HG02870 (cell line): ENCODE data around the gene SESN3.
"Not testable (repeated sequence)": the region's sequence is repeated elsewhere in the genome, so short reads cannot be mapped to it uniquely, and the experiment has no call there.

ENCODE experiments used
- ATAC-seq: cut with Tn5 transposase; IDR thresholded peaks from one replicate; pipeline ENCODE4 v1.9.1; 2021; ENCODE audit warnings: mild to moderate bottlenecking, moderate library complexity; ENCODE audit not compliant: unreplicated experiment

The SESN3 gene

GRCh38 chr11:95252586-95252985 lies 21.6 kb upstream of the SESN3 start:
- no peak for ATAC-seq

- ATAC-seq, result not testable (repeated sequence)
Measured at GRCh38 chr11:95251896-95252295, 20.9 kb upstream of the SESN3 start.

GRCh38 chr11:95248666-95249467 lies 17.9 kb upstream of the SESN3 start:
- peak; percentile 93 for ATAC-seq

- no peak for ATAC-seq
Measured at GRCh38 chr11:95247883-95248282, 16.9 kb upstream of the SESN3 start.

- no peak for ATAC-seq
Measured at GRCh38 chr11:95247127-95247684, 16.2 kb upstream of the SESN3 start.

- no peak for ATAC-seq
Measured at GRCh38 chr11:95245581-95245980, 14.6 kb upstream of the SESN3 start.

GRCh38 chr11:95245038-95245437 lies 14.0 kb upstream of the SESN3 start:
- ATAC-seq, result no peak

- ATAC-seq, result no peak
Measured at GRCh38 chr11:95243673-95244072, 12.7 kb upstream of the SESN3 start.

GRCh38 chr11:95242845-95243605 lies 12.0 kb upstream of the SESN3 start:
- no peak for ATAC-seq

GRCh38 chr11:95242091-95242844 lies 11.3 kb upstream of the SESN3 start:
- ATAC-seq, result peak; percentile 41

GRCh38 chr11:95241681-95242081 lies 10.7 kb upstream of the SESN3 start:
- peak; percentile 86 for ATAC-seq

- ATAC-seq, result no peak
Measured at GRCh38 chr11:95239871-95240649, 9.1 kb upstream of the SESN3 start.

GRCh38 chr11:95232666-95233065 lies 1.7 kb upstream of the SESN3 start:
- no peak for ATAC-seq

- ATAC-seq, result peak; percentile 28
Measured at GRCh38 chr11:95231881-95232605, 1.0 kb upstream of the SESN3 start.

GRCh38 chr11:95230810-95231126 lies 234 bp downstream of the SESN3 start:
- ATAC-seq, result peak; percentile 3

GRCh38 chr11:95229993-95230809 lies 801 bp downstream of the SESN3 start:
- ATAC-seq, result no peak

GRCh38 chr11:95229199-95229992 lies 1.6 kb downstream of the SESN3 start:
- no peak for ATAC-seq

- ATAC-seq, result no peak
Measured at GRCh38 chr11:95228081-95228749, 2.8 kb downstream of the SESN3 start.
